Right atrium auricular region (tissue), 2 donors: ENCODE results near the gene BEND7. TPM values are rescaled to one million over a fixed set of nuclear protein-coding genes. Genes with fewer than 3 reads are reported as not detected.

Source experiments
- DNase-seq: peaks from one replicate; pipeline ENCODE4 v3.0.0-alpha.2; 2019; ENCODE audit warnings: low spot score
- H3K27ac ChIP-seq, 2 donors: fragments of 200-600 bp; sonication (generic); 1 replicate in 1 of 2; 2 replicates in 1 of 2; pipeline ENCODE4 v1.5.1; 2016 to 2019
- H3K27me3 ChIP-seq, 2 donors: fragments of 200-600 bp; sonication (generic); one replicate each; pipeline versions ENCODE4 v1.5.1 to v1.6.0; 2017 to 2019
- H3K36me3 ChIP-seq: fragments of 200-600 bp; sonication (generic); one replicate; pipeline ENCODE4 v1.5.1; 2016
- H3K4me1 ChIP-seq, 2 donors: fragments of 200-600 bp; sonication (generic); one replicate each; pipeline versions ENCODE4 v1.5.1 to v1.6.0; 2017 to 2019
- H3K4me3 ChIP-seq, 2 donors: fragments of 200-600 bp; sonication (generic); 1 replicate in 1 of 2; 2 replicates in 1 of 2; pipeline ENCODE4 v1.5.1; 2017 to 2019; ENCODE audit warnings: mild to moderate bottlenecking in 1 of 2, moderate library complexity in 1 of 2
- H3K9me3 ChIP-seq, 2 donors: fragments of 200-600 bp; sonication (generic); one replicate each; pipeline ENCODE4 v1.5.1; 2019
- CTCF ChIP-seq, 2 donors: fragments of 200-600 bp; sonication (generic); IDR thresholded peaks; one replicate each; pipeline ENCODE4 v1.5.1; 2019; ENCODE audit warnings: antibody characterized with exemption in 2 of 2
- total RNA-seq, 2 donors: library from RNA; depleted of rRNA; stranded (reverse); fragments of >200 nt; gene quantifications; one replicate each; pipeline ENCODE4 v1.1.0, GENCODE V29; 2016

Gene BEND7
- total RNA-seq, 2 donors from 2014 or later = 11.5 to 11.6 TPM

GRCh38 chr10:13457958-13458686, 70.7 kb downstream of the BEND7 start:
- Histone ChIP-seq H3K9me3 (no peaks in the 10 kb centered on the region), H3K36me3 (no peaks in the 10 kb centered on the region), H3K27me3 (no peaks in the 10 kb centered on the region), H3K4me1 (no peaks in the 10 kb centered on the region), H3K27ac (no peak overlapping the region), H3K4me3 (no peak overlapping the region)
- no peak for DNase-seq
- no peak for TF ChIP-seq CTCF (IDR thresholded peaks at IDR 0.05)

GRCh38 chr10:13453896-13454295, 74.9 kb downstream of the BEND7 start:
- H3K36me3 ChIP-seq = no peaks in the 10 kb centered on the region
- H3K27me3 ChIP-seq = no peaks in the 10 kb centered on the region
- H3K4me3 ChIP-seq = no peak overlapping the region
- no peak overlapping the region for H3K27ac ChIP-seq
- TF ChIP-seq CTCF (IDR thresholded peaks at IDR 0.05) = no peak
- H3K4me1 ChIP-seq = no peaks in the 10 kb centered on the region
- no peak for DNase-seq
- no peaks in the 10 kb centered on the region for H3K9me3 ChIP-seq

GRCh38 chr10:13450069-13450468, 78.7 kb downstream of the BEND7 start:
- no peak for TF ChIP-seq CTCF (IDR thresholded peaks at IDR 0.05)
- H3K9me3 ChIP-seq = no peaks in the 10 kb centered on the region
- H3K27ac ChIP-seq = no peak overlapping the region
- peaks cover 20% of the 10 kb centered on the region for H3K36me3 ChIP-seq
- no peak for DNase-seq
- H3K27me3 ChIP-seq = no peaks in the 10 kb centered on the region
- no peaks in the 10 kb centered on the region for H3K4me1 ChIP-seq
- H3K4me3 ChIP-seq = no peak overlapping the region

GRCh38 chr10:13449296-13449695, 79.5 kb downstream of the BEND7 start:
- Histone ChIP-seq H3K36me3 (peaks cover 20% of the 10 kb centered on the region), H3K27me3 (no peaks in the 10 kb centered on the region), H3K27ac (no peak overlapping the region), H3K9me3 (no peaks in the 10 kb centered on the region), H3K4me3 (no peak overlapping the region), H3K4me1 (no peaks in the 10 kb centered on the region)
- DNase-seq = no peak
- no peak for TF ChIP-seq CTCF (IDR thresholded peaks at IDR 0.05)

GRCh38 chr10:13448216-13448615, 80.6 kb downstream of the BEND7 start:
- H3K27ac ChIP-seq = no peak overlapping the region
- DNase-seq = no peak
- no peak overlapping the region for H3K4me3 ChIP-seq
- no peak for TF ChIP-seq CTCF (IDR thresholded peaks at IDR 0.05)
- H3K27me3 ChIP-seq = no peaks in the 10 kb centered on the region
- H3K4me1 ChIP-seq = no peaks in the 10 kb centered on the region
- H3K9me3 ChIP-seq = no peaks in the 10 kb centered on the region
- peaks cover 20% of the 10 kb centered on the region for H3K36me3 ChIP-seq
